ENCODE data around the gene CPED1.
"Not testable (repeated sequence)": the region's sequence is repeated elsewhere in the genome, so short reads cannot be mapped to it uniquely, and the experiment has no call there.

Gene CPED1

DNA sequence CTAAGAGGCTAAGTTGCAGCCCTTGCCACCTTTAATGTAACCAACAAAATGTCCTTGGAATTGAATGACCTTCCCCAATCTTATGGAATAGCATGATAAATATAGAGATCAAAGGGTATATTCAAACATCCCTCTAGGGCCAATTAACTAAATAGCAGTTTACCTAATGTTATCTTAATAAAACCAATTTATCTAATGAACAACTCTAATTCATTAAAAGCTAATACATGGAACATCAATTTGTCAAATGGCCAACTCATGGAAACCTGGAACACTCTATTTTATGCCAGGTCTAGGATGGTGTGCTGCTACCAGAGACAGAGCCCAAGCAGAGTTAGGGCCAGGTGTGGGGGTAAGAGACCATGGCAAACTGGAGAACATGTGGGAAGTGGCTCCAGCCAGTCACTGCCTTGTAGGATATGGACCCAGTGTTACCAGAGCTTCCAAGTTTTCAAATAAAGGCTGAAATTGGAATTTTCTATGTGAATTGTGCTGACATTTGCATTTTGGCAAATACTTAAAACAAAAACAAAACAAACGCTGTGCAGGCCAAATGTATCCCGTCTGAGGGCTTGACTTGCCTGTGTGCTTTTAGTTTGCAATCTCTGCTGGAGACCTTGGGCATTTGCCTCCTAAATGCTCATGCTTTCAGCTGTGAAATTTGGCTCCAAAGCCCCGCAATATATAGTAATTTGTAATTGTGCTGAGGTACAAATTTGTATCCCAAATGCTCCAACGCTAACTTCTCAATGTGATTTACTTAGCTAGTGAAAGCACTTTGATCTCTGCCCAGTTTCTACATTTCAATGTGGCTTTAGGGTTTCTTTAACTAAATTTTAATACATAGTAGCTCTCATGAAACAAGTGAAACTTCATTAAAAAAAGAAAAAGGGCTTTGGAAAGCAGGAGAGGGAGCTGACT lies 55.1 kb downstream of the CPED1 start:
- Mint-ChIP-seq H3K27me3 (peaks cover 4% of the 10 kb centered on the region), H3K27ac (no peak overlapping the region), H3K9me3 (no peaks in the 10 kb centered on the region), H3K4me1 (ENCODE audit: low read depth) (no peaks in the 10 kb centered on the region), H3K4me3 (no peak overlapping the region), H3K36me3 (ENCODE audit: low read depth) (no peaks in the 10 kb centered on the region)

DNA sequence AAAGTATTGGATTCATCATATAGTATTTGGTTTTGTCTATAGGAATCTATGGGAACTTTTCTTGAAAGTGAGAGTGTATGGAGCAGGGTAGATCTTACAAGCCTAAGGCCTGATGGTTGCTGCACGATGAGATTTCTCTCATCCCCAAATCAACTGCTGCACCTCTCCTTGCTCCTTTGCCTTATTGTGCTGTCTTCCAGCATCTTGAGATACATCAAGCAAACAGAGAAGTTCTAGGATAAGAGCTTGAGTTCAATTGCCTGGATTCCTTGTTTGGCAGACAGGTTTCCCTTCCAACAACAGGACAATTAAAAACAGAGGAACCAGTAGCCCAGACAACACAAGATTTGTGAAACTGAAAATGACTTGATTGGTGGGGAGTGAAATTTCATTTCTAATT lies 56.6 kb downstream of the CPED1 start:
- H3K36me3 Mint-ChIP-seq (ENCODE audit: low read depth): no peaks in the 10 kb centered on the region
- H3K4me3 Mint-ChIP-seq: no peak overlapping the region
- H3K27ac Mint-ChIP-seq: no peak overlapping the region
- H3K9me3 Mint-ChIP-seq: no peaks in the 10 kb centered on the region
- H3K4me1 Mint-ChIP-seq (ENCODE audit: low read depth): no peaks in the 10 kb centered on the region
- peaks cover 7% of the 10 kb centered on the region for H3K27me3 Mint-ChIP-seq

DNA sequence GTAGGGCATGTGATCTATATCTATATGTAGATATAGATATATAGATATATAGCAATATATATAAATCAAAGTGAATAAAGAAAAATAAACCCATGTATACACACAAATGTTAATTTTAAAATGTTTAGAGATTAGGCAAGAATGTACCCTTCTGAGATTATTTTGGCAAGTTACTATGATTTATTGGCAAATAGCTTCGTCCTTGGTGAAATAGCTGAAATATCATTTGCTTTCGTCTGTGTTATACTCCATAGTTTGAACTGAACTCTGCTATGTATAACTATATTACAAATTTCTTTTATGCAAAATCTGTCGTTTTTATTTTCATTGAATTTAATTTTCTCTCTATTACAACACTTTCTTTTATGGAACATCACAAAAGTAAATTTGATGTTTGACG lies 57.5 kb downstream of the CPED1 start:
- H3K27me3 Mint-ChIP-seq: peaks cover 3% of the 10 kb centered on the region
- no peaks in the 10 kb centered on the region for H3K4me1 Mint-ChIP-seq (ENCODE audit: low read depth)
- no peak overlapping the region for H3K27ac Mint-ChIP-seq
- H3K9me3 Mint-ChIP-seq: no peaks in the 10 kb centered on the region
- no peaks in the 10 kb centered on the region for H3K36me3 Mint-ChIP-seq (ENCODE audit: low read depth)
- H3K4me3 Mint-ChIP-seq: no peak overlapping the region

DNA sequence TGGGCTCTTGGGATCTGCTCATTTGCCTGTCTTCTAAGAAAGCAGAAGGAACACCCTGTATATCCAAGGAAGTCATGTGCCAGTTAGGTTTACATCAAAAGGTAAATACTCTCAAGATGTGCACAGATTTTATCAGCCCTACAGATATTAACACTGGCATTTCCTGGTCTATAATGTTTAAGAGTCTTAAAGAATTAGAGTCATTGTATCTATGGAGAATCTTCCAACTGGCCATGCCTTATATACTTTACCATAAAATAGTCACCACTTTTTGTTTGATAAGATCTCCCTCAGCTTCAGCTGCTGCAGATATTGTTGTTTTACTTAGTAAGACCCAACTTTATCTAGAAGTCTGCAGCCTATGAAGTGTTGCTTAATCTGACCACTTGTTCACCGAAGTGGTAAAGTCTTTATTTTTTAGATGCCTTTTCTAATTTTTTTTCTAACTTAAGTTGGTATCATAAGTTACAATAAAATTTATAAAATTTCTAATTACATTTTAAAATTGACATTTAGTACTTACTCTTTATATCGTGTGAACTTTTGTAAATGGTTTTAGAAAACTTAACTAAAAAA lies 58.5 kb downstream of the CPED1 start:
- Mint-ChIP-seq H3K27ac (no peak overlapping the region), H3K9me3 (no peaks in the 10 kb centered on the region), H3K27me3 (peaks cover 3% of the 10 kb centered on the region), H3K4me3 (no peak overlapping the region), H3K4me1 (ENCODE audit: low read depth) (no peaks in the 10 kb centered on the region), H3K36me3 (ENCODE audit: low read depth) (no peaks in the 10 kb centered on the region)

DNA sequence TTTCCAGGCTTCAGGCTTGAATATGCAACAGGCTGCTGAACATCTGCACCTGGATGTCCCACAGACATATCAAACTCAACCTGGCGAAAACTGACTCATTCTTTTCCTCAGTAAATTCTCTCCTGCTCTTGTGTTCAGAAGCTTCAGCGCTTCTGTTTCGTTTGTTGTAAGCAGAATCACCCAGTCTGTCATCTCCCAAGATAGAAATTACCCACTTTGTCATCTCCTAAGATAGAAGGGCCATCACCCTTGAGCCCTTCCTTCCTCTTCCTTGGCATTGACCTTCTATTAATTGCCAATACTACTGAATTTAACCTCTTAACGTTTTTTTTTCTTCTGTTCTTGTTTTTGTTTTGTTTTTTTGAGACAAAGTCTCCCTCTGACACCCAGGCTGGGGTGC lies 59.7 kb downstream of the CPED1 start:
- no peaks in the 10 kb centered on the region for H3K9me3 Mint-ChIP-seq
- H3K4me3 Mint-ChIP-seq: no peak overlapping the region
- H3K4me1 Mint-ChIP-seq (ENCODE audit: low read depth): no peaks in the 10 kb centered on the region
- no peaks in the 10 kb centered on the region for H3K36me3 Mint-ChIP-seq (ENCODE audit: low read depth)
- H3K27me3 Mint-ChIP-seq: peaks cover 3% of the 10 kb centered on the region
- H3K27ac Mint-ChIP-seq: no peak overlapping the region

DNA sequence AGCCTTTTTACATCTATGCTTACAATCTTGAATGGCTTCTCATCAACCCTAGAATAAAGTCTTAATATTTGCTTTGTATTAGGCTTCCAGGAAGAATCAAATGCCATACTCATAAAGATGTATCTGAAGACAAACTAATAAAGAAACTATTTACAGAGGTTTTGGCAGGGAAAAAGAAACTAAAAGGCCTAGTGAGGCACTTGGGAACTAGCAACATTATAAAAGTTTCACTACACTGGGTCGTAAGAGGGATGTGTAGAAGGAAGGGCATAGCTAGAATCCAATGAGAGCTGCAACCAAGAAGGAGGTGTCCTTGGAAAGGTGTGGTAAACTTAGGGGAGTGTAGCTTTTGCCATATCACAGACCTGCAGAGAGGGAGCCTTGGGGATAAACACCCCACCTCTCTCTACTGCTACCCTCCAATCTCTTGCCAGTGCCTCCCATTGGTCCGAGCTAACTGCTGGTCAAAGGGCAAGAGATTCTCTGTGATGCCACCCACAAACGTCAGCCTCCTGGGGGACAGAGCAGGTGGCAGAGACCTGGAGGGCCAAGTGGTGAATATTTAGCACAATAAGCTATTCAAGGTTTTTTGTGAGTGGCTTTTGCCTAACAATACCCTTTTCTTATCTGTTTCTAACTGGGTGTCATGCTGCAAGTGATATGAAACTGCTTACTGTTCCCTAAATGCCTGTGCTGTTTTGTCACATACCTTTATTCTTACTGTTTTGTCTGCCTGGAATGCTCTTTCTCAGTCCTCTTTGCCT lies 60.7 kb downstream of the CPED1 start:
- Mint-ChIP-seq H3K36me3 (ENCODE audit: low read depth) (no peaks in the 10 kb centered on the region), H3K27ac (no peak overlapping the region), H3K4me3 (no peak overlapping the region), H3K4me1 (ENCODE audit: low read depth) (no peaks in the 10 kb centered on the region), H3K27me3 (peaks cover 3% of the 10 kb centered on the region), H3K9me3 (no peaks in the 10 kb centered on the region)

DNA sequence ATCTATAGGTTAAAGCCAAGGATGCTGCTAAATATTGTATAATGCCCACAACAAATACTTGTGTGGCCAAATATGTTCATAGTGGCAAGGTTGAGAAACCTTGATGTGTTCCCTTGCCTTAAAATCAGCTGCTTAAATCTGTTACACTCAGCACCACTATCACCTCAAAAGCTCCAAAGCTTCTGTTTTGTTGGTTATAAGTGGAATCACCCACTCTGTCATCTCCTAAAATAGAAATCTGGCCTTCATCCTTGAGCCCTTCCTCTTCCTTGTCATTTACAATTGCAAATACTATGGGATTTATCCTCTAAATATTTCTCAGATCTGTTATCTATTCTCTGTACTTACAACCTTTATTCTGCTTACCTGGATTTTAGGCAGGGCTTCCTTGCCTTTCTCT lies 61.4 kb downstream of the CPED1 start:
- Mint-ChIP-seq H3K4me3 (no peak overlapping the region), H3K36me3 (ENCODE audit: low read depth) (no peaks in the 10 kb centered on the region), H3K27ac (no peak overlapping the region), H3K4me1 (ENCODE audit: low read depth) (no peaks in the 10 kb centered on the region), H3K9me3 (no peaks in the 10 kb centered on the region), H3K27me3 (peaks cover 7% of the 10 kb centered on the region)

DNA sequence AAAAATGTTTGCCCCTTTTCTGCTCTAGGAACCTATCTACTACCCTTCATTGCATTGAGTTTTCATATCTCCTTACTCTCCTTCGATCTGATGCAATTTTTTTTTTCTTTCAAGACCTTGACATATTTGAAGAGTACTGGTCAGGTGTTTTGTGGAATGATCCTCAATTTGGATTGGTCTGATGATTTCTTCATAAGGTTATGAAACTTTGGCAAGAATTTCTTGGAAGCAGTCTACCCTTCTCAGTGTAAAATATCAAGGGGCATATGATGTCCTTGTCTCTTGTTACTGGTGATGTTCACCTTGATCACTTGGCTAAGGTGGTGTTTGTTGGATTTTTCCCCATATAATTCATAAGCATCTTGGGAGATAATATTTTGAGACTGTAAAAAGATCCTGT lies 64.7 kb downstream of the CPED1 start:
- no peaks in the 10 kb centered on the region for H3K9me3 Mint-ChIP-seq
- H3K27me3 Mint-ChIP-seq: peaks cover 7% of the 10 kb centered on the region
- H3K4me3 Mint-ChIP-seq: no peak overlapping the region
- H3K36me3 Mint-ChIP-seq (ENCODE audit: low read depth): no peaks in the 10 kb centered on the region
- H3K4me1 Mint-ChIP-seq (ENCODE audit: low read depth): no peaks in the 10 kb centered on the region
- no peak overlapping the region for H3K27ac Mint-ChIP-seq

DNA sequence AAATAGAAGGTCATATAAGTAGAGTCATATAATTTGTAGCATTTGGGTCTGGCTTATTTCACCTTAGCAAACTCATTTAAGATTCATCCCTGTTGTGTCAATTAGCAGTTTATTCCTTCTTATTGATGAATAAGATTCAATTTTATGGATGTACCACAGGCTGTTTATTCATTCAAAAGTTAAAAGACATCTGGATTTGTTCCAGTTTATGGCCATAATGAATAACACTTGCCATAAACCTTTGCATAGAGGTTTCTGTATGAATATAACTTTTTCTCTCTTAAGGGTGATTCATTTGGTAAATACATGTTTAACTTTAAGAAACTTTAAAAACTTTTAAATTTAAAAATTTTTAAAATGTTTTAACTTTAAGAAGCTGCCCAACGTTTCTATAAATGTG lies 66.4 kb downstream of the CPED1 start:
- Mint-ChIP-seq H3K9me3 (no peaks in the 10 kb centered on the region), H3K27ac (no peak overlapping the region), H3K27me3 (peaks cover 4% of the 10 kb centered on the region), H3K4me3 (no peak overlapping the region), H3K36me3 (ENCODE audit: low read depth) (no peaks in the 10 kb centered on the region), H3K4me1 (ENCODE audit: low read depth) (no peaks in the 10 kb centered on the region)

DNA sequence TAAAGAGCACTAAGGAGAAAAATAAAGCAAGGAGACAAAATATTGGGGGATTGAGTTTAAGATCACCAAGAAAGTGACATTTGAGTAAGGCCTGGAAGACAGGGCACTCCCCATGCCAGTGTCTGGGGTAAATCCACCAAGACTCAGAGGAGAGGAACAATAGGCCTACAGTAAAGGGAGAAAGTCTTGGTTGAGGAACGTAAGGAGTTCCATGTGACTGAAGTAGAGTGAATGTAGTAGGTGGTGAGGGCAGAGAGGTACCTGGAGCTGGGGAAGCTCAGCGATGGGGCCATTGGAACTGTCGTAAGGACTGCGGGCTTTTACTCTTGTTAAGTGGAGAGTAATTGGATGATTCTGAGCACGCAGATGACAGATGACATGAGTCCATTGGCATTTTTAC lies 69.4 kb downstream of the CPED1 start:
- Mint-ChIP-seq H3K27ac (no peak overlapping the region), H3K4me1 (ENCODE audit: low read depth) (peaks cover 3% of the 10 kb centered on the region), H3K9me3 (no peaks in the 10 kb centered on the region), H3K36me3 (ENCODE audit: low read depth) (no peaks in the 10 kb centered on the region), H3K27me3 (peaks cover 4% of the 10 kb centered on the region), H3K4me3 (no peak overlapping the region)

DNA sequence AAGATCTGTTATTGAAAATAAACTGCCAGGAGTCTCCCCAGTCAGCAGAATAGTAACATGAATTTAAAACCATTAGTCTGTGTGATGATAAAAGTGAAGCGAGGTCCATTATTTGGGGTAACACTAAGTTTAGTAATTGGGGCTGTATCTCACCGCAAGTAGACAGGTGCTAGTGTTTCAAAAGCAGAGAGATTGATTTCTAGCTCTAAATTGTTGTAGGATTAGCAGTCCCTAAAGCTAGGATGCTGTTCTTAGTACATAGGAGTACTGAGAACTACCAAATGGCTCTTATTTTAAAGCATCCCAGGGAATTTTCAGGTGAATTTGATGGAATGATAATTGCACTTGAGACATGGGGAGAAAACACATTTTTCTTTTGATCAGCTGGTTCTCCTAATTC lies 70.5 kb downstream of the CPED1 start:
- Mint-ChIP-seq H3K9me3 (no peaks in the 10 kb centered on the region), H3K27ac (no peak overlapping the region), H3K36me3 (ENCODE audit: low read depth) (no peaks in the 10 kb centered on the region), H3K27me3 (peaks cover 8% of the 10 kb centered on the region), H3K4me3 (no peak overlapping the region), H3K4me1 (ENCODE audit: low read depth) (peaks cover 3% of the 10 kb centered on the region)

DNA sequence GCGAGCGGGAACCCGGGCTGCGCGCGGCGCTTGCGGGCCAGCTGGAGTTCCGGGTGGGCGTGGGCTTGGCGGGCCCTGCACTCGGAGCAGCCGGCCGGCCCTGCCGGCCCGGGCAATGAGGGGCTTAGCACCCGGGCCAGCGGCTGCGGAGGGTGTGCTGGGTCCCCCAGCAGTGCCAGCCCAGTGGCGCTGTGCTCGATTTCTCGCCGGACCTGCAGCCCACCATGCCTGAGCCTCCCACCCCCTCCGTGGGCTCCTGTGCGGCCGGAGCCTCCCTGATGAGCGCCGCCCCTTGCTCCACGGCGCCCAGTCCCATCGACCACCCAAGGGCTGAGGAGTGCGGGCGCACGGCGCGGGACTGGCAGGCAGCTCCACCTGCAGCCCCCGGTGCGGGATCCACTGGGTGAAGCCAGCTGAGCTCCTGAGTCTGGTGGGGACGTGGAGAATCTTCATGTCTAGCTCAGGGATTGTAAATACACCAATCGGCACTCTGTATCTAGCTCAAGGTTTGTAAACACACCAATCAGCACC lies 71.5 kb downstream of the CPED1 start:
- not testable (repeated sequence) for H3K27ac Mint-ChIP-seq; H3K4me1 Mint-ChIP-seq (ENCODE audit: low read depth); H3K4me3 Mint-ChIP-seq; H3K9me3 Mint-ChIP-seq; H3K27me3 Mint-ChIP-seq; H3K36me3 Mint-ChIP-seq (ENCODE audit: low read depth)

DNA sequence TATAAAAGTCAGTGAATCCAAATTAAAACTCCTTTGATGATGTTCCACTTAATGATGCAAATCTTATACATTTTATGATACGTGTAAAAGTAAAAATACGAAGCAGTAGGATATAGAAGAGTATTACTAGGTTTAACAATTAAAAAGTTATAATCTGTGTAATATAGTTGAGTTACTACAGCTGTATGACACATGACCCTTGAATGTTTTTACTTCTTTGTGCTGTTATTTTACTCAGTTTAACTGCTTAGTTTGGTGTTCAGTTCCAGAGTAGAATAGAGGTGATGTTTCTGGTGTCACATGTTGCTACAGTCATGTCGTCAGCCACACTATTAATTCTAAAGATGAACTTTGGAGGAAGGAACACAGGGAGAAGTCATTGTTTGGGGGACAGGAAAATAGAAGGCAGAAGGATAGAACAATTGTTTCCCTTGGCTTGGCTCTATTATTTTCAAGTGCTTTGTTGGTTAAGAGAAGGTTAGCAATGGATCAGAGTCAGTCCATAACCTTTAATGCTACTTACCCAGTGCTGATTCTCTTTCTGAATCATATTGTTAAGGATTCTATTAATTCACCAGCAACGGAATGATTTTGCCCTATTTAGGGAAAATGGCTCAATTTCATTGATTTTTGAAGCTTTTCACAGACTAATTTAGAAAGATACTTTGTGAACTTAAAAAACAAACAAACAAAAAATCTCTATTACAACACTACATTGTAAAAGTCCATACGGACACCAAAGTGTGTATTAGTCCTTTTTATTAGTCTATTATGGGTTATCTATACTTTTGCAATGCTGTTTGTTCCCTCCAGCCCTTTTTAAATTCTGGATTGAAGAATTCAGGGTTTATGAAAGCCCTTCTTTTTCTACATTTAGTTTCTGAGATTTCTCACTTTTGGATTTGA lies 73.4 kb downstream of the CPED1 start:
- no peak overlapping the region for H3K4me3 Mint-ChIP-seq
- no peaks in the 10 kb centered on the region for H3K36me3 Mint-ChIP-seq (ENCODE audit: low read depth)
- no peaks in the 10 kb centered on the region for H3K9me3 Mint-ChIP-seq
- no peak overlapping the region for H3K27ac Mint-ChIP-seq
- H3K27me3 Mint-ChIP-seq: peaks cover 9% of the 10 kb centered on the region
- H3K4me1 Mint-ChIP-seq (ENCODE audit: low read depth): peaks cover 3% of the 10 kb centered on the region

DNA sequence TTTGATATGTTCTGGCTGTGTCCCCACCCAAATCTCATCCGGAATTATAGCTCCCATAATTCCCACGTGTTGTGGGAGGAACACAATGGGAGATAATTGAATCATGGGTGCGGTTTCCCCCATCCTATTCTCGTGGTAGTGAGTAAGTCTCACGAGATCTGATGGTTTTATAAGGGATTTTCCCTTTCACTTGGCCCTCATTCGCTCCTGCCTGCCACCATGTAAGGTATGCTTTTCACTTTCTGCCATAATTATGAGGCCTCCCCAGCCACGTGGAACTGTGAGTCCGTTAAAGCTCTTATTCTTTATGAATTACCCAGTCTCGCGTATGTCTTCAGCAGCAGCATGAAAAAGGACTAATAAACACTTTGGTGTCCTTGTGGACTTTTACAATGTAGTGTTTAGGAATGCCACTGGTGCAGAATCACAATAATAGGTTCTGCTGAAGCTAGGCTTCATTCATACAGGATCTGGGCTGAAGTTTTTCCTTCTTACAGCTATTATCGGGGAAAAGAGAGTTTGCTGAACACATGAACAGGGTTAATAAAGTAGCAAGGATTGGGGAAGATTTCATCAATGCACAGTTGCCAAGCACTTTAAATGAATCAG lies 74.3 kb downstream of the CPED1 start:
- Mint-ChIP-seq H3K4me3 (no peak overlapping the region), H3K27ac (no peak overlapping the region), H3K9me3 (no peaks in the 10 kb centered on the region), H3K4me1 (ENCODE audit: low read depth) (peaks cover 3% of the 10 kb centered on the region), H3K27me3 (peaks cover 9% of the 10 kb centered on the region), H3K36me3 (ENCODE audit: low read depth) (no peaks in the 10 kb centered on the region)

Measured in stimulated activated naive CD8-positive, alpha-beta T cell treated with anti-CD3 and anti-CD28 coated beads, Interleukin-15, Interleukin-2, amounts not matched to agents 100 ng/mL and 50 ng/mL, for 24 hours (primary cell).